Measurements from ENCODE around the gene SYNE1.

GRCh38 chr6:152112491-152113261, 524.5 kb downstream of the SYNE1 start:
- TF ChIP-seq, protein P1, sequence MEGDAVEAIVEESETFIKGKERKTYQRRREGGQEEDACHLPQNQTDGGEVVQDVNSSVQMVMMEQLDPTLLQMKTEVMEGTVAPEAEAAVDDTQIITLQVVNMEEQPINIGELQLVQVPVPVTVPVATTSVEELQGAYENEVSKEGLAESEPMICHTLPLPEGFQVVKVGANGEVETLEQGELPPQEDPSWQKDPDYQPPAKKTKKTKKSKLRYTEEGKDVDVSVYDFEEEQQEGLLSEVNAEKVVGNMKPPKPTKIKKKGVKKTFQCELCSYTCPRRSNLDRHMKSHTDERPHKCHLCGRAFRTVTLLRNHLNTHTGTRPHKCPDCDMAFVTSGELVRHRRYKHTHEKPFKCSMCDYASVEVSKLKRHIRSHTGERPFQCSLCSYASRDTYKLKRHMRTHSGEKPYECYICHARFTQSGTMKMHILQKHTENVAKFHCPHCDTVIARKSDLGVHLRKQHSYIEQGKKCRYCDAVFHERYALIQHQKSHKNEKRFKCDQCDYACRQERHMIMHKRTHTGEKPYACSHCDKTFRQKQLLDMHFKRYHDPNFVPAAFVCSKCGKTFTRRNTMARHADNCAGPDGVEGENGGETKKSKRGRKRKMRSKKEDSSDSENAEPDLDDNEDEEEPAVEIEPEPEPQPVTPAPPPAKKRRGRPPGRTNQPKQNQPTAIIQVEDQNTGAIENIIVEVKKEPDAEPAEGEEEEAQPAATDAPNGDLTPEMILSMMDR (IDR thresholded peaks at IDR 0.05): no peak
- TF ChIP-seq POLR2A (IDR thresholded peaks at IDR 0.05): no peak
